Activated T-helper 2 cell treated with anti-CD3 and anti-CD28 coated beads, Interferon-gamma antibody, Interleukin-2, Interleukin-4, amounts not matched to agents 10 μg/mL and 5 μg/mL and 100 μg/mL, durations not matched to agents 14 hours and 24 hours and 36 hours (primary cell): ENCODE data around the gene MINPP1. TPM values are rescaled to one million over a fixed set of nuclear protein-coding genes. Genes with fewer than 3 reads are reported as not detected.

Source experiments
- DNase-seq: peaks from one replicate; pipeline ENCODE4 v3.0.0; 2021; ENCODE audit warnings: low spot score
- H3K27ac Mint-ChIP-seq: one replicate; pipeline ENCODE4 v1.8.0; 2021; ENCODE audit warnings: mixed read lengths
- H3K27me3 Mint-ChIP-seq: one replicate; pipeline ENCODE4 v1.8.0; 2021; ENCODE audit warnings: low read depth, mixed read lengths
- H3K36me3 Mint-ChIP-seq: one replicate; pipeline ENCODE4 v1.8.0; 2021; ENCODE audit warnings: low read depth, mixed read lengths
- H3K4me1 Mint-ChIP-seq: one replicate; pipeline ENCODE4 v1.8.0; 2021; ENCODE audit warnings: low read depth, mixed read lengths
- H3K4me3 Mint-ChIP-seq: one replicate; pipeline ENCODE4 v1.8.0; 2021; ENCODE audit warnings: low read depth, mild to moderate bottlenecking, moderate library complexity, mixed read lengths
- H3K9me3 Mint-ChIP-seq: one replicate; pipeline ENCODE4 v1.8.0; 2021; ENCODE audit warnings: mixed read lengths
- intact Hi-C: fragments of 100-400 bp; cut with micrococcal nuclease; formaldehyde crosslinking; loops from one replicate; pipeline ENCODE4 v1.15.1; 2023
- total RNA-seq: library from RNA; stranded (reverse); gene quantifications from 2 replicates; pipeline ENCODE4 v1.2.3, GENCODE V29; 2022

The MINPP1 gene
- total RNA-seq, 1 donor from 2014 or later: 14.1 TPM

GRCh38 chr10:87503886-87504285 is 807 bp upstream of the MINPP1 start:
- peaks cover 15% of the 10 kb centered on the region for H3K27me3 Mint-ChIP-seq
- peak overlapping the region; percentile 80 for H3K27ac Mint-ChIP-seq
- H3K9me3 Mint-ChIP-seq: no peaks in the 10 kb centered on the region
- DNase-seq: no peak
- H3K4me1 Mint-ChIP-seq: peaks cover 27% of the 10 kb centered on the region
- peak overlapping the region; percentile 83 for H3K4me3 Mint-ChIP-seq
- intact Hi-C loops: loop anchor here (1.0 to 10.0 kb wide), 2 partner anchors 529 to 767 kb away; no protein-coding TSS in a partner anchor
- H3K36me3 Mint-ChIP-seq: peaks cover 7% of the 10 kb centered on the region

- H3K9me3 Mint-ChIP-seq: no peaks in the 10 kb centered on the region
- intact Hi-C loops: loop anchor here (1.0 to 10.0 kb wide), 2 partner anchors 529 to 767 kb away; no protein-coding TSS in a partner anchor
- peak overlapping the region; percentile 83 for H3K4me3 Mint-ChIP-seq
These were observed 420 bp upstream of the MINPP1 start for GRCh38 chr10:87504307-87504639.

DNA sequence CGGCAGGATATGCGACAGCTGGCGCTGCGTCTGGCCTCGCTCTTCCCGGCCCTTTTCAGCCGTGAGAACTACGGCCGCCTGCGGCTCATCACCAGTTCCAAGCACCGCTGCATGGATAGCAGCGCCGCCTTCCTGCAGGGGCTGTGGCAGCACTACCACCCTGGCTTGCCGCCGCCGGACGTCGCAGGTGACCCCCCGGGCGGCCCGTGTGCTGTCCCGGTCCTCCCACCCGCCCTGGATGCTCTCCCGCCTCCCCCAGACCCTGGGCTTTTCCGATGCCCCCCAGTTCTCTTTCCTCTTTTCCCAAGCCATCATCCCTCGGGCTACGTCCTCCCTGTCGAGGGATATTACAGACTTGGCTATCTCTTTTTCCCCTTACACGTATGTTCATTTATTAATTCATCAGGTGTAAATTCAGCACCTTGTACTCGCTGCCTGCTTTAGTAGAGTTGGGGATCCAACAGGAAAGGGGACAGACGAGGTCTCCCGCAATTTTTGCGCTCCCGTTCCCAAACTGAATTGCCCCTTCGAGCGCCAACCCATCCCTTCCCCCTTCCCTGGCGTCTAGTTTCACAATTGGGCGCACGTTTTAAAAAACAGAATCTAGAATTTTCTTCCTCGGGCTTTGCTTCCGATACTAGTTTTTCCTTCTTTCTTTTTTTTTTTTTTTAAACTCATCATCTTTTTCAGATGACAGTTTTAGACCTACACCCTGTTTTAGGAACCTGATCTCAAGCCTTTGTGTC is 846 bp downstream of the MINPP1 start:
- DNase-seq: no peak
- Mint-ChIP-seq H3K4me1 (peaks cover 27% of the 10 kb centered on the region), H3K36me3 (peaks cover 12% of the 10 kb centered on the region), H3K4me3 (peak overlapping the region; percentile 83), H3K9me3 (no peaks in the 10 kb centered on the region), H3K27me3 (peaks cover 13% of the 10 kb centered on the region), H3K27ac (peak overlapping the region; percentile 44)
- intact Hi-C loops: loop anchor here (10.0 kb wide), 1 partner anchor 531 kb away; no protein-coding TSS in a partner anchor

More at GRCh38 chr10:87504307-87504639, 420 bp upstream of the MINPP1 start:
- H3K27ac Mint-ChIP-seq: peak overlapping the region; percentile 80
- H3K4me1 Mint-ChIP-seq: peaks cover 27% of the 10 kb centered on the region
- peaks cover 9% of the 10 kb centered on the region for H3K36me3 Mint-ChIP-seq
- no peak for DNase-seq
- H3K27me3 Mint-ChIP-seq: peaks cover 15% of the 10 kb centered on the region

DNA sequence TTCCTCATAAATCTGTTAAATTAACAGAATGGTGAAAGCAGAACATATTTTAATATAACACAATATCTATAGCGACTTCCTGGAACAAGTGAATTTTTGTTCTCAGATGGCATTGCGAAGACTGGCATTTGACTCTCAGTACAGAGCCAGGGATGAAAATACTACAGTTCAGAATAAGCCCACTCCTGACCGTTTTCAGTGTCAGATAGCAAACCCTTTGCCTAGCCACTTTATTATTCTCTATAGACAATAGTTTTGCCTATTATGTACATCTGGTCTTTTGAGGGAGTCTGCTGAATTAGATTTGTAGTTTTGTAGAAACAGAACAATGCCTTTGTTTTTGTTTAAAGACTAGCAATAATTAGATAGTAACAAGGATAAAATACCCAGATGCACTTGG is 2.3 kb downstream of the MINPP1 start:
- intact Hi-C loops: loop anchor here (10.0 kb wide), 1 partner anchor 532 kb away; no protein-coding TSS in a partner anchor
- no peak for DNase-seq
- peaks cover 6% of the 10 kb centered on the region for H3K27me3 Mint-ChIP-seq
- H3K36me3 Mint-ChIP-seq: peaks cover 20% of the 10 kb centered on the region
- H3K4me1 Mint-ChIP-seq: peaks cover 27% of the 10 kb centered on the region
- H3K4me3 Mint-ChIP-seq: no peak overlapping the region
- no peaks in the 10 kb centered on the region for H3K9me3 Mint-ChIP-seq
- no peak overlapping the region for H3K27ac Mint-ChIP-seq

GRCh38 chr10:87507879-87508483 is 3.3 kb downstream of the MINPP1 start:
- no peak for DNase-seq
- no peaks in the 10 kb centered on the region for H3K9me3 Mint-ChIP-seq
- H3K27me3 Mint-ChIP-seq: peaks cover under 1% of the 10 kb centered on the region
- H3K4me1 Mint-ChIP-seq: peaks cover 27% of the 10 kb centered on the region
- no peak overlapping the region for H3K27ac Mint-ChIP-seq
- intact Hi-C loops: loop anchor here (10.0 kb wide), 1 partner anchor 533 kb away; no protein-coding TSS in a partner anchor
- no peak overlapping the region for H3K4me3 Mint-ChIP-seq
- peaks cover 25% of the 10 kb centered on the region for H3K36me3 Mint-ChIP-seq

GRCh38 chr10:87508837-87509236 is 4.1 kb downstream of the MINPP1 start:
- Mint-ChIP-seq H3K4me1 (peaks cover 25% of the 10 kb centered on the region), H3K9me3 (no peaks in the 10 kb centered on the region), H3K4me3 (no peak overlapping the region), H3K36me3 (peaks cover 27% of the 10 kb centered on the region), H3K27ac (no peak overlapping the region), H3K27me3 (no peaks in the 10 kb centered on the region)
- intact Hi-C loops: loop anchor here (10.0 kb wide), 1 partner anchor 534 kb away; no protein-coding TSS in a partner anchor
- no peak for DNase-seq

- no peak for DNase-seq
- intact Hi-C loops: no loop called here
- H3K9me3 Mint-ChIP-seq: no peaks in the 10 kb centered on the region
- no peaks in the 10 kb centered on the region for H3K27me3 Mint-ChIP-seq
- no peak overlapping the region for H3K4me3 Mint-ChIP-seq
- H3K4me1 Mint-ChIP-seq: peaks cover 21% of the 10 kb centered on the region
- H3K36me3 Mint-ChIP-seq: peaks cover 32% of the 10 kb centered on the region
- H3K27ac Mint-ChIP-seq: no peak overlapping the region
These were observed 5.3 kb downstream of the MINPP1 start for GRCh38 chr10:87510025-87510424.

DNA sequence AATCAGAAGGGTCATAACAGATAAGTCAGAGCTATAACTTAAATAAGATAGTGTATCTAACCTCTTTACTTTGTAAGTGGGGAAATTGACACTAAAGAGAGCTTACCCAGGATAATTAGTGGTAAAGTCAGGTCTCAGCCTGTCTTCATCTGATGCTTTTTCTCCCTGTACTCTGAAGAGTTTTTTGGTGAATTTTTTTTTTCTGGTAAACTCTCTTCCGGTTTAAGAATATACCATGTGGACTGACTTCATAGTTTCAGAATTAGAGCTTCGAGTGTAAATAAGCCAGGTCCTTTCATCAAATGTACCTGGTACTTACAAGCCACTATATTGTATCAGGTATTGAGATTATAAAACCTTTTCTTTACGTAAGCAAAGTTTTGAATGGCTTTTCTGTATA is 6.8 kb downstream of the MINPP1 start:
- Mint-ChIP-seq H3K27ac (no peak overlapping the region), H3K36me3 (peaks cover 36% of the 10 kb centered on the region)

GRCh38 chr10:87518937-87519336 is 14.2 kb downstream of the MINPP1 start:
- no peak for DNase-seq
- Mint-ChIP-seq H3K27ac (no peak overlapping the region), H3K36me3 (peaks cover 38% of the 10 kb centered on the region), H3K9me3 (no peaks in the 10 kb centered on the region), H3K4me3 (no peak overlapping the region), H3K4me1 (peaks cover 4% of the 10 kb centered on the region), H3K27me3 (no peaks in the 10 kb centered on the region)
- intact Hi-C loops: no loop called here

More for the DNA sequence above, 6.8 kb downstream of the MINPP1 start:
- Mint-ChIP-seq H3K27me3 (no peaks in the 10 kb centered on the region), H3K4me1 (peaks cover 8% of the 10 kb centered on the region), H3K9me3 (no peaks in the 10 kb centered on the region), H3K4me3 (no peak overlapping the region)
- intact Hi-C loops: no loop called here
- DNase-seq: no peak

- no peaks in the 10 kb centered on the region for H3K27me3 Mint-ChIP-seq
- no peaks in the 10 kb centered on the region for H3K9me3 Mint-ChIP-seq
- H3K4me1 Mint-ChIP-seq: peaks cover 4% of the 10 kb centered on the region
- H3K27ac Mint-ChIP-seq: no peak overlapping the region
- H3K4me3 Mint-ChIP-seq: no peak overlapping the region
- no peak for DNase-seq
- peaks cover 37% of the 10 kb centered on the region for H3K36me3 Mint-ChIP-seq
- intact Hi-C loops: no loop called here
These were observed 14.9 kb downstream of the MINPP1 start for GRCh38 chr10:87519582-87519981.

DNA sequence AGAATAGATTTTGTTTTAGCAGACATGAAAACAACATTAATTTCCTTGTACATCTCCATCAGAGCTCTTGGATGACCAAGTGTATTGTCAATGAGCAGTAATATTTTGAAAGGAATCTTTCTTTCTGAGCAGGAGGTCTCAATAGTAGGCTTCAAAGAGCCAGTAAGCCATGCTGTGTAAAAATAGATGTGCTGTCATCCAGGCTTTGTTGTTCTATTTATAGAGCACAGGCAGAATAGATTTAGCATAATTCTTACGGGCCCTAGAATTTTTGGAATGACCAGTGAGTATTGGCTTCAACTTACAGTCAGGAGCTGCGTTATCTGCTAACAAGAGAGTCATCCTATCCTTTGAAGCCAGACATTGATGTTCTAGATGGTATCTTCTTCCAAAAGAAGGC is 19.0 kb downstream of the MINPP1 start:
- intact Hi-C loops: no loop called here
- peaks cover 55% of the 10 kb centered on the region for H3K36me3 Mint-ChIP-seq

GRCh38 chr10:87524296-87524695 is 19.6 kb downstream of the MINPP1 start:
- no peak for DNase-seq
- Mint-ChIP-seq H3K36me3 (peaks cover 59% of the 10 kb centered on the region), H3K4me1 (peaks cover 4% of the 10 kb centered on the region), H3K9me3 (peaks cover 15% of the 10 kb centered on the region), H3K27ac (no peak overlapping the region), H3K27me3 (no peaks in the 10 kb centered on the region), H3K4me3 (no peak overlapping the region)
- intact Hi-C loops: no loop called here

More for the DNA sequence above, 19.0 kb downstream of the MINPP1 start:
- no peaks in the 10 kb centered on the region for H3K27me3 Mint-ChIP-seq
- H3K4me1 Mint-ChIP-seq: peaks cover 4% of the 10 kb centered on the region
- no peak overlapping the region for H3K27ac Mint-ChIP-seq
- no peak overlapping the region for H3K4me3 Mint-ChIP-seq
- DNase-seq: no peak
- H3K9me3 Mint-ChIP-seq: peaks cover 12% of the 10 kb centered on the region
